Activated CD4-positive, alpha-beta T cell treated with anti-CD3 and anti-CD28 coated beads, Interleukin-2, amount 10 ng/mL, durations not matched to agents 7 days and 5 days (primary cell): ENCODE data around the gene PLA2G4D. TPM values are rescaled to one million over a fixed set of nuclear protein-coding genes. Genes with fewer than 3 reads are reported as not detected.

Experiments
- CTCF ChIA-PET: fragments of 350-600 bp; sonication (Branson Sonifier 250); formaldehyde crosslinking; loops from one replicate; lab custom pipeline; 2021; ENCODE audit warnings: antibody characterized with exemption; lab: Charles Lee
- POLR2A ChIA-PET: fragments of 350-600 bp; sonication (Branson Sonifier 250); formaldehyde crosslinking; loops from one replicate; lab custom pipeline; 2021; ENCODE audit warnings: antibody characterized with exemption; lab: Charles Lee
- DNase-seq: peaks from one replicate; pipeline ENCODE4 v3.0.0-alpha.2; 2020
- H3K27ac Mint-ChIP-seq: one replicate; pipeline ENCODE4 v1.8.0; 2021; ENCODE audit warnings: mild to moderate bottlenecking, moderate library complexity, mixed read lengths
- H3K27me3 Mint-ChIP-seq: one replicate; pipeline ENCODE4 v1.8.0; 2021; ENCODE audit warnings: mixed read lengths
- H3K36me3 Mint-ChIP-seq: one replicate; pipeline ENCODE4 v1.8.0; 2021; ENCODE audit warnings: low read depth, mixed read lengths
- H3K4me1 Mint-ChIP-seq: one replicate; pipeline ENCODE4 v1.8.0; 2021; ENCODE audit warnings: mixed read lengths
- H3K4me3 Mint-ChIP-seq: one replicate; pipeline ENCODE4 v1.8.0; 2021; ENCODE audit warnings: mild to moderate bottlenecking, moderate library complexity, mixed read lengths
- H3K9me3 Mint-ChIP-seq: one replicate; pipeline ENCODE4 v1.8.0; 2021; ENCODE audit warnings: mixed read lengths
- total RNA-seq, 2 experiments: library from RNA; stranded (reverse); gene quantifications; one replicate each; pipeline ENCODE4 v1.2.3, GENCODE V29; 2021

The PLA2G4D gene
- total RNA-seq, 2 experiments from 2014 or later: not detected

GRCh38 chr15:42119446-42119760 is 25.0 kb upstream of the PLA2G4D start:
- H3K36me3 Mint-ChIP-seq: no peaks in the 10 kb centered on the region
- H3K4me3 Mint-ChIP-seq: no peak overlapping the region
- H3K27ac Mint-ChIP-seq: no peak overlapping the region
- DNase-seq: no peak
- peaks cover 18% of the 10 kb centered on the region for H3K27me3 Mint-ChIP-seq
- POLR2A ChIA-PET: no interaction called here
- no peaks in the 10 kb centered on the region for H3K9me3 Mint-ChIP-seq
- CTCF ChIA-PET: interaction anchor here (1.2 kb wide), 1 partner anchor 12 kb away, joined by 4 read pairs; no protein-coding TSS in a partner anchor
- peaks cover 5% of the 10 kb centered on the region for H3K4me1 Mint-ChIP-seq

GRCh38 chr15:42118650-42119445 is 24.5 kb upstream of the PLA2G4D start:
- CTCF ChIA-PET: interaction anchor here (0.8 to 1.2 kb wide), 2 partner anchors 12 to 35 kb away, joined by 3 to 4 read pairs; no protein-coding TSS in a partner anchor
- H3K4me1 Mint-ChIP-seq: peaks cover 5% of the 10 kb centered on the region
- H3K27ac Mint-ChIP-seq: no peak overlapping the region
- DNase-seq: no peak
- H3K4me3 Mint-ChIP-seq: no peak overlapping the region
- no peaks in the 10 kb centered on the region for H3K36me3 Mint-ChIP-seq
- POLR2A ChIA-PET: interaction anchor here (0.5 kb wide), 1 partner anchor 1374 kb away, joined by 5 read pairs; the partner anchor contains the start of gene TP53BP1
- H3K27me3 Mint-ChIP-seq: peaks cover 15% of the 10 kb centered on the region
- no peaks in the 10 kb centered on the region for H3K9me3 Mint-ChIP-seq

- CTCF ChIA-PET: interaction anchor here (1.1 kb wide), 2 partner anchors 9 to 73 kb away, joined by 3 to 7 read pairs; no protein-coding TSS in a partner anchor
- Mint-ChIP-seq H3K36me3 (no peaks in the 10 kb centered on the region), H3K27me3 (peaks cover 31% of the 10 kb centered on the region)
Observed at GRCh38 chr15:42111924-42112323, 17.6 kb upstream of the PLA2G4D start.

GRCh38 chr15:42110367-42110766 is 16.0 kb upstream of the PLA2G4D start:
- ChIA-PET POLR2A (no interaction called here), CTCF (interaction anchor here (1.0 kb wide), 2 partner anchors 29 to 32 kb away, joined by 3 read pairs; no protein-coding TSS in a partner anchor)
- Mint-ChIP-seq H3K9me3 (no peaks in the 10 kb centered on the region), H3K36me3 (no peaks in the 10 kb centered on the region), H3K27ac (no peak overlapping the region), H3K4me1 (peaks cover 20% of the 10 kb centered on the region), H3K27me3 (peaks cover 28% of the 10 kb centered on the region), H3K4me3 (no peak overlapping the region)
- DNase-seq: no peak

More at GRCh38 chr15:42111924-42112323, 17.6 kb upstream of the PLA2G4D start:
- POLR2A ChIA-PET: no interaction called here
- no peak overlapping the region for H3K27ac Mint-ChIP-seq
- no peak for DNase-seq
- H3K4me1 Mint-ChIP-seq: peaks cover 20% of the 10 kb centered on the region
- H3K9me3 Mint-ChIP-seq: no peaks in the 10 kb centered on the region
- no peak overlapping the region for H3K4me3 Mint-ChIP-seq

- POLR2A ChIA-PET: no interaction called here
Observed at GRCh38 chr15:42108806-42109205, 14.4 kb upstream of the PLA2G4D start.

GRCh38 chr15:42108189-42108588 is 13.8 kb upstream of the PLA2G4D start:
- Mint-ChIP-seq H3K4me3 (no peak overlapping the region), H3K27ac (no peak overlapping the region), H3K36me3 (no peaks in the 10 kb centered on the region), H3K27me3 (peaks cover 16% of the 10 kb centered on the region), H3K9me3 (no peaks in the 10 kb centered on the region), H3K4me1 (peaks cover 20% of the 10 kb centered on the region)
- ChIA-PET POLR2A (interaction anchor here (0.6 kb wide), 1 partner anchor 27 kb away, joined by 4 read pairs; no protein-coding TSS in a partner anchor), CTCF (interaction anchor here (0.6 to 0.9 kb wide), 2 partner anchors 12 to 393 kb away, joined by 4 read pairs; no protein-coding TSS in a partner anchor)
- no peak for DNase-seq

More at GRCh38 chr15:42108806-42109205, 14.4 kb upstream of the PLA2G4D start:
- CTCF ChIA-PET: no interaction called here
- Mint-ChIP-seq H3K36me3 (no peaks in the 10 kb centered on the region), H3K27me3 (peaks cover 20% of the 10 kb centered on the region), H3K4me1 (peaks cover 20% of the 10 kb centered on the region), H3K9me3 (no peaks in the 10 kb centered on the region), H3K4me3 (no peak overlapping the region), H3K27ac (no peak overlapping the region)
- no peak for DNase-seq

GRCh38 chr15:42107473-42107872 is 13.1 kb upstream of the PLA2G4D start:
- ChIA-PET POLR2A (interaction anchor here (0.6 kb wide), 2 partner anchors 12 to 26 kb away, joined by 4 to 7 read pairs; no protein-coding TSS in a partner anchor), CTCF (interaction anchor here (0.9 to 1.9 kb wide), 3 partner anchors 11 to 212 kb away, joined by 3 to 4 read pairs (median 4); no protein-coding TSS in a partner anchor)
- H3K9me3 Mint-ChIP-seq: no peaks in the 10 kb centered on the region
- no peak for DNase-seq
- peaks cover 13% of the 10 kb centered on the region for H3K27me3 Mint-ChIP-seq
- H3K27ac Mint-ChIP-seq: no peak overlapping the region
- no peak overlapping the region for H3K4me3 Mint-ChIP-seq
- peaks cover 18% of the 10 kb centered on the region for H3K4me1 Mint-ChIP-seq
- H3K36me3 Mint-ChIP-seq: no peaks in the 10 kb centered on the region

GRCh38 chr15:42106288-42106687 is 11.9 kb upstream of the PLA2G4D start:
- H3K36me3 Mint-ChIP-seq: no peaks in the 10 kb centered on the region
- H3K4me1 Mint-ChIP-seq: peaks cover 12% of the 10 kb centered on the region
- H3K27me3 Mint-ChIP-seq: peaks cover 11% of the 10 kb centered on the region
- CTCF ChIA-PET: interaction anchor here (0.6 to 1.9 kb wide), 3 partner anchors 12 to 558 kb away, joined by 3 to 5 read pairs (median 4); no protein-coding TSS in a partner anchor
- POLR2A ChIA-PET: interaction anchor here (0.6 kb wide), 1 partner anchor 117 kb away, joined by 4 read pairs; no protein-coding TSS in a partner anchor
- H3K4me3 Mint-ChIP-seq: no peak overlapping the region
- no peak overlapping the region for H3K27ac Mint-ChIP-seq
- no peak for DNase-seq
- H3K9me3 Mint-ChIP-seq: no peaks in the 10 kb centered on the region

GRCh38 chr15:42104095-42104891 is 9.9 kb upstream of the PLA2G4D start:
- H3K27me3 Mint-ChIP-seq: peaks cover 10% of the 10 kb centered on the region
- H3K4me1 Mint-ChIP-seq: peaks cover 9% of the 10 kb centered on the region
- no peak overlapping the region for H3K4me3 Mint-ChIP-seq
- ChIA-PET CTCF (interaction anchor here (0.5 to 1.4 kb wide), 4 partner anchors 9 to 1158 kb away, joined by 3 to 6 read pairs (median 4); no protein-coding TSS in a partner anchor), POLR2A (no interaction called here)
- no peaks in the 10 kb centered on the region for H3K36me3 Mint-ChIP-seq
- no peak for DNase-seq
- H3K9me3 Mint-ChIP-seq: no peaks in the 10 kb centered on the region
- no peak overlapping the region for H3K27ac Mint-ChIP-seq

GRCh38 chr15:42102646-42103235 is 8.4 kb upstream of the PLA2G4D start:
- CTCF ChIA-PET: interaction anchor here (1.0 to 1.4 kb wide), 2 partner anchors 20 to 56 kb away, joined by 3 to 6 read pairs; no protein-coding TSS in a partner anchor
- H3K36me3 Mint-ChIP-seq: no peaks in the 10 kb centered on the region

GRCh38 chr15:42101861-42102260 is 7.5 kb upstream of the PLA2G4D start:
- Mint-ChIP-seq H3K27ac (no peak overlapping the region), H3K9me3 (no peaks in the 10 kb centered on the region), H3K36me3 (no peaks in the 10 kb centered on the region), H3K4me1 (peaks cover 2% of the 10 kb centered on the region), H3K27me3 (peaks cover 6% of the 10 kb centered on the region), H3K4me3 (no peak overlapping the region)
- POLR2A ChIA-PET: no interaction called here
- CTCF ChIA-PET: no interaction called here
- no peak for DNase-seq

More at GRCh38 chr15:42102646-42103235, 8.4 kb upstream of the PLA2G4D start:
- POLR2A ChIA-PET: no interaction called here
- peaks cover 8% of the 10 kb centered on the region for H3K4me1 Mint-ChIP-seq
- no peaks in the 10 kb centered on the region for H3K9me3 Mint-ChIP-seq
- peaks cover 7% of the 10 kb centered on the region for H3K27me3 Mint-ChIP-seq
- H3K27ac Mint-ChIP-seq: no peak overlapping the region
- DNase-seq: no peak
- no peak overlapping the region for H3K4me3 Mint-ChIP-seq
